Subcutaneous adipose tissue (tissue), 4 donors: ENCODE data around the gene VAMP1. TPM values are rescaled to one million over a fixed set of nuclear protein-coding genes. Genes with fewer than 3 reads are reported as not detected.

ENCODE experiments used
- total RNA-seq, 4 donors: library from RNA; depleted of rRNA; stranded (reverse); fragments of >200 nt; gene quantifications; one replicate each; pipeline ENCODE4 v1.1.0, GENCODE V29; 2016
- TF ChIP-seq, protein P1 (sequence below): fragments of 450-650 bp; IDR thresholded peaks from one replicate; pipeline ENCODE4 v1.5.1; 2016; ENCODE audit warnings: low read depth, mild to moderate bottlenecking, control low read depth, antibody characterized with exemption, moderate library complexity

The VAMP1 gene
- total RNA-seq, 4 donors from 2014 or later = 0.82 to 12.8 (median 5.0) TPM

DNA sequence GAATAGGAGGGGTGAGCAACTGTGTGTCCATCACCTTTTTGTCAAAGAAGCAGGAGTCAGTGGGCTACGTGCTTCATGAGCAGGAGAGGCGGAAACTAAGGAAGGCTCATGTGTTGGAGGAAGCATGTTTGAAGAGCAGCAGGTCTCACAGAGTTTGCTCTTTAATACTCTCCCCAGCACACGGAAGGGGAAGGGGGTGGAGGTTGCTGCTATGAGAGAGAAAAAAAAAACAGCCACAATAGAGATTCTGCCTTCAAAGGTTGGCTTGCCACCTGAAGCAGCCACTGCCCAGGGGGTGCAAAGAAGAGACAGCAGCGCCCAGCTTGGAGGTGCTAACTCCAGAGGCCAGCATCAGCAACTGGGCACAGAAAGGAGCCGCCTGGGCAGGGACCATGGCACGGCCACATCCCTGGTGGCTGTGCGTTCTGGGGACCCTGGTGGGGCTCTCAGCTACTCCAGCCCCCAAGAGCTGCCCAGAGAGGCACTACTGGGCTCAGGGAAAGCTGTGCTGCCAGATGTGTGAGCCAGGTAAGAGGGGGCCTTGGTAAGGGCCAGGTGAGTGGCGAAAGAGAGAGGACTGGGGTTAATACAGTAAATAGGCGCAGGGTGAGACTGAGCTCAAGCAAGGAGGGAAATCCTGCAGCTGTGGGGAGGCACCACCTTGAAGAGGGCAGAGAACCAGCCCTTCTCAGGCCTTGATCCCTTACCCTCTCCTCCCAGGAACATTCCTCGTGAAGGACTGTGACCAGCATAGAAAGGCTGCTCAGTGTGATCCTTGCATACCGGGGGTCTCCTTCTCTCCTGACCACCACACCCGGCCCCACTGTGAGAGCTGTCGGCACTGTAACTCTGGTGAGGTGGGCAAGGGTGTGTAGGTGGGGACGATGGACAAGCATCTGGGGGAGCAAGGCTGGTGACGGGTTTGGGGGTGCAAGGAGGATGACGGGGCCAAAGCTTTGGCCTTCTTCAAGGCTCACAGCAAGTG is 25.5 kb downstream of the VAMP1 start, which contains the start of gene CD27:
Gene CD27, plus strand, starts transcription at position 252 of the 985 bp plus-strand sequence. Its CDS starts 141 bp downstream, at position 393.
- TF ChIP-seq, protein P1, sequence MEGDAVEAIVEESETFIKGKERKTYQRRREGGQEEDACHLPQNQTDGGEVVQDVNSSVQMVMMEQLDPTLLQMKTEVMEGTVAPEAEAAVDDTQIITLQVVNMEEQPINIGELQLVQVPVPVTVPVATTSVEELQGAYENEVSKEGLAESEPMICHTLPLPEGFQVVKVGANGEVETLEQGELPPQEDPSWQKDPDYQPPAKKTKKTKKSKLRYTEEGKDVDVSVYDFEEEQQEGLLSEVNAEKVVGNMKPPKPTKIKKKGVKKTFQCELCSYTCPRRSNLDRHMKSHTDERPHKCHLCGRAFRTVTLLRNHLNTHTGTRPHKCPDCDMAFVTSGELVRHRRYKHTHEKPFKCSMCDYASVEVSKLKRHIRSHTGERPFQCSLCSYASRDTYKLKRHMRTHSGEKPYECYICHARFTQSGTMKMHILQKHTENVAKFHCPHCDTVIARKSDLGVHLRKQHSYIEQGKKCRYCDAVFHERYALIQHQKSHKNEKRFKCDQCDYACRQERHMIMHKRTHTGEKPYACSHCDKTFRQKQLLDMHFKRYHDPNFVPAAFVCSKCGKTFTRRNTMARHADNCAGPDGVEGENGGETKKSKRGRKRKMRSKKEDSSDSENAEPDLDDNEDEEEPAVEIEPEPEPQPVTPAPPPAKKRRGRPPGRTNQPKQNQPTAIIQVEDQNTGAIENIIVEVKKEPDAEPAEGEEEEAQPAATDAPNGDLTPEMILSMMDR = no peak

DNA sequence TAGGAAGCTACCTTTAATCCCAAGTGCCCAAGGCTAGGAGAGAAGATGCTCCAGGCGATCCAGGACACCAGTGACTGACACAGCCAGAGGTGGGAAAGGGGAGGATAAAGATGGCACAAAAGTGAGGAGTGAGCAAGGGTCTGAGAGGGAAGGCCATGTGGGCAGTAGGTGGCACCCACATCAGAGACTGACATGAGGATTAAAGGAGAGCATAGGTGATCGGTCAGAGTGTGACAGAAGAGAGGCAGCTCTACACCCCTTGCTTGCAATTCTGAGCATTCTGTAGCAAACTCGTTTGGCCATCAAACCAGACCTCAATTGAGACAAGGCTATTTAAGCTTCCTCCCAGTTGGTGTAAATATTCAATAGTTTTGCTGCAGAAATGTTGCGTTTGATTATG is 26.4 kb downstream of the VAMP1 start:
- TF ChIP-seq, protein P1 = no peak

DNA sequence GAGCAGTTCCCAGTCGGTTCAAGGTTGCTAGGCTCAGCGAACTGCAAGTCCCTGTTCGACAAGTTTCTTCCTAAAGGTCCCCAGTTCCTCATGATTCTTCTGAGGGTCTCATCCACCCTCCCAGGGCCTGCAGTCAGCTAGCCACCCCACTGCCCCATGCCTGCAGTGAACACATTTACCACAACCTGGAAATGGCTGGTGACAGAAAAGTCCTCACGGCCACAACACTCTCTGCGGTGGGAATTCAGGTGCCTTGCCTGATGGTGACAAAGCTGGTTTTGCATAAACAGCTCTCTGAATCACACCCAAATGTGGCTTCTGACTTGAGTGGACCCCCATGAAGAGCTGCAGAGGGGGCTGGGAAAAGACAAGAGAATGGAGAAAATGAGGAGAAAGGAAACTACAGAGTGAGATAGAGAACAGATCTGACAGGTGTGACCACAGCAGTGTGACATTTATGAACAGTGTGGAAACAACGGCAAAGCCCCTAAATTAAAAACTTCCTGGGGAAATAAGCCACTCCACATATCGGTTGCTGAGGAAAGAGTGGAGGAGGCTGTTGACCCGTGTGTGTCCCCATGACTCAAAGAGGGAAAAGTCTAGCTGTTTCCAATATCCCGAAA is 27.0 kb downstream of the VAMP1 start:
- TF ChIP-seq, protein P1 = no peak

DNA sequence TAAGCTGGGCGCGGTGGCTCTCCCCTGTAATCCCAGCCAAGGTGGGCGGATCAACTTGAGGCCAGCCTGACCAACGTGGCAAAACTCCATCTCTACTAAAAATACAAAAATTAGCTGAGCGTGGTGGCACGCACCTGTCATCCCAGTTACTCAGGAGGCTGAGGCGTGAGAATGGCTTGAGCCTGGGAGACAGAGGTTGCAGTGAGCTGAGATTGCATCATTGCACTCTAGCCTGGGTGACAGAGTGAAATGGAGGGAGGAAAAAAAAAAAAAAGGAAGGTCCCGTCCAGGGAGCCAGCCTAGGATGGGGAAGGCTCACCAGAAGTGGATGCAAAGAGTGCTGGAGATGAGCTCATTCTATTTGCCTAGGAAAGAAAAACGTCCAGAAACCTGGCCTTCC is 27.6 kb downstream of the VAMP1 start:
- TF ChIP-seq, protein P1 = no peak

DNA sequence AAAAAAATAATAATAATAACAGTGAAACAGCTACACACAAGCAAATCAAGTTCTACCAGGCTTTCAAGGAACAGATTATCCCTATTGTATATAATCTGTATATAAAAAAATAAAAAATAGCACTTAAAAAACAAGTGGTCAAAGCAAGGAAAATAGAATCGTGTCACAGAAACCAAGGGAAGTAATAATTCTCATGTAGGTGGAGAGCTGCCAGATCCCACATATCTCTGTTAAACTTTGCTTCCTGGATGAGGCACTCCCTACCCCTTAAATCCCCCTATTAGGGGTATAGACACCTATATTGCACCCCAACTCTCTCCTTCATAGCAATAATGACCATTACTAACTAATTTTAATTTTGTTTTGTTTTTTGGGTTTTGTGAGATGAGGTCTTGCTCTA is 30.1 kb downstream of the VAMP1 start:
- TF ChIP-seq, protein P1 = no peak

DNA sequence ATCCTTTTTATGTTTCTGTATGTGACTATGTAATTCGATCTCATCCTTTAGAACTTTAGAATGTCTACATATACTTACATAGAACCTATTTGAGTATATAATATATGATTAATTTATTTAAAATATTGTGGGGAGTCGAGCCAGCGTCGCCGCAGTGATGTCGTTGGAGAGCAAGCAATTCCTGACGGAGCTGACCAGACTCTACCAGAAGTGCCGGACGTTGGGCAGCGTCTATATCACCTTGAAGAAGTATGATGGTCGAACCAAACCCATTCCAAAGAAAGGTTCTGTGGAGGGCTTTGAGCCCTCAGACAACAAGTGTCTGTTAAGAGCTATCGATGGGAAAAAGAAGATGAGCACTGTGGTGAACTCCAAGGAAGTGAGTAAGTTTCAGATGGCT is 32.1 kb downstream of the VAMP1 start:
- TF ChIP-seq, protein P1 = no peak

DNA sequence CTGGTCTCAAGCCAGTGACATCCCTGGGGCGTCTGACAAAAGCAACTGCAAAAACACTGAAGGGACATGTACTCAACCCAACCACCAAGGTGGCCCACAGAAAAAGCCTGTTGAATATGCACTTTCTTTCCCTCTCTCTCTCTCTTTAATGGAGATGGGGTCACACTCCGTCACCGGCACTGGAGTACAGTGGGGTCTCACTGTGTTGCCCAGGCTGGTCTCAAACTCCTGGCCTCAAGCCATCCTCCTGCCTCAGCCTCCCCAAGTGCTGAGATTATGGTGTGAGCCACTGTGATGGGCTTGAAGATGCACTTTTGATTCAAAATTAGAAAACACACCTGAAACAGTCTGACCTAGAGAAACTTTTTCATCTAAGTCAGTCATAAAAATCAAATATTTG is 32.9 kb downstream of the VAMP1 start:
- TF ChIP-seq, protein P1 = no peak
